ENCODE measurements around the gene RALY. TPM values are rescaled to one million over a fixed set of nuclear protein-coding genes. Genes with fewer than 3 reads are reported as not detected.

Gene RALY
- total RNA-seq, 1 experiment from 2014 or later, result 119 TPM

DNA sequence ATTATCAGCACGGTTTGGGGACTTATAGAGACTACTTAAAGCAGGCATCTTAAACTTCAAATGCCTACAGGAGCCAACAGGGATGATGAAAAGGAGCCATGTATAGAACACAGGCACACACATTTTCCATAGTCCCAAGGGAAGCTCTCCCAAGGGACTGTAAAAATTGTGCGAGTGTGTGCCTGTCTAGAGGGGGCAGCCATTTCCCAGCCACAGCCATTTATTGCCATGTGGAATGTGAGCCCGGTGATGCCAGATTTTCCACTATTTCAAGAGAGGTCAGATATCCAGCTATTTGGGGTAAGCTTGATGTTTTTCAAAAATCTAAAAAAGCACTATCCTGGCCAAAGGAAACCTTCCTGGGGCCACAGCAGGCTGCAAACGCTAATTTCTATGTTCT, 24.1 kb upstream of the RALY start:
- Histone ChIP-seq H3K4me2 (ENCODE audit: low read length) (no peak overlapping the region), H4K20me1 (ENCODE audit: insufficient read depth) (no peaks in the 10 kb centered on the region), H3K27ac (ENCODE audit: low read depth, low read length) (no peak overlapping the region), H3K79me2 (ENCODE audit: insufficient read depth, low read length) (no peaks in the 10 kb centered on the region), H3K27me3 (ENCODE audit: insufficient read depth, low read length) (no peaks in the 10 kb centered on the region), H3K9ac (ENCODE audit: low read length) (no peak overlapping the region), H3K4me1 (ENCODE audit: control insufficient read depth in 1 of 2, insufficient read depth in 2 of 2, low read length in 2 of 2) (no peaks in the 10 kb centered on the region), H3K4me3 (replicated peaks in 1 of 2; ENCODE audit: low read depth in 1 of 2, low read length in 2 of 2) (no peak overlapping the region), H3K9me3 (ENCODE audit: control insufficient read depth in 1 of 2, insufficient read depth in 1 of 2, low read depth in 1 of 2, low read length in 2 of 2) (no peaks in the 10 kb centered on the region), H2AFZ (ENCODE audit: low read depth, low read length, poor library complexity, severe bottlenecking) (no peak overlapping the region), H3K9me2 (ENCODE audit: insufficient read depth) (no peaks in the 10 kb centered on the region), H3K36me3 (ENCODE audit: control insufficient read depth in 1 of 2, insufficient read depth in 2 of 2, low read length in 2 of 2) (no peaks in the 10 kb centered on the region)
- CTCF ChIA-PET, result no interaction called here
- BruUV-seq (replicated peaks), result no TSS peak
- intact Hi-C loops (cut with micrococcal nuclease), result no loop called here
- ATAC-seq (no peak), DNase-seq (ENCODE audit: low read depth, low spot score) (no peak)
- POLR2A ChIA-PET, result interaction anchor here (1.0 kb wide), 1 partner anchor 11 kb away, joined by 3 read pairs; no protein-coding TSS in a partner anchor
- RAD21 ChIA-PET (ENCODE audit: low non-redundant PET in 1 of 2, low total read pairs in 2 of 2, uncharacterized antibody in 2 of 2, unreplicated experiment in 2 of 2), result no interaction called here
- TF ChIP-seq EGR1 (IDR thresholded peaks at IDR 0.05; ENCODE audit: low read depth), result no peak
- TF ChIP-seq YY1 (IDR thresholded peaks at IDR 0.05; ENCODE audit: extremely low read depth, insufficient replicate concordance, low read depth, low read length), result no peak
- no peak for TF ChIP-seq ATF3 (IDR thresholded peaks at IDR 0.05)
- TF ChIP-seq POLR2A (IDR thresholded peaks at IDR 0.05; ENCODE audit: borderline replicate concordance, extremely low read depth, insufficient read depth, insufficient read length), result no peak
- no peak for TF ChIP-seq POLR2AphosphoS5 (IDR thresholded peaks at IDR 0.05; ENCODE audit: low read depth, low read length)
- TF ChIP-seq CTCF (IDR thresholded peaks at IDR 0.05 in 2 of 3, conservative IDR thresholded peaks at IDR 0.05 in 1 of 3; ENCODE audit: borderline replicate concordance in 1 of 3, insufficient read depth in 1 of 3, low read depth in 2 of 3, low read length in 2 of 3), result no peak
- TF ChIP-seq EZH2phosphoT487 (IDR thresholded peaks at IDR 0.05; ENCODE audit: borderline replicate concordance), result no peak
- no peak for TF ChIP-seq CEBPB (IDR thresholded peaks at IDR 0.05; ENCODE audit: low read depth)
- TF ChIP-seq FOSL1 (IDR thresholded peaks at IDR 0.05; ENCODE audit: low read depth), result no peak
- no peak for TF ChIP-seq TCF7L2 (IDR thresholded peaks at IDR 0.05; ENCODE audit: borderline replicate concordance, extremely low read depth, insufficient read depth, insufficient read length)

Data from HCT116 (cell line).